GM20000 (cell line): ENCODE measurements around the gene LPCAT3.
A peak's percentile ranks its signal among the peaks of the same experiment; 100 is the strongest.

Experiments used
- DNase-seq: peaks from one replicate; pipeline ENCODE4 v3.0.0; 2012; ENCODE audit warnings: low spot score
- CTCF ChIP-seq: IDR thresholded peaks from 2 replicates; pipeline ENCODE4 v1.5.1; 2012; ENCODE audit warnings: mild to moderate bottlenecking, control low read depth; ENCODE audit errors: extremely low read depth, missing control alignments

LPCAT3 gene

GRCh38 chr12:6943722-6944380, 74.4 kb downstream of the LPCAT3 start, which contains the start of the genes C12orf57 and RNU7-1:
Gene C12orf57, plus strand, starts transcription at chr12:6944022. Its CDS starts 100 bp downstream, at chr12:6944122.
Gene RNU7-1, plus strand, starts transcription at chr12:6943816.
- DNase-seq: peak; percentile 73

GRCh38 chr12:6943389-6943721, 74.9 kb downstream of the LPCAT3 start:
- peak; percentile 91 for DNase-seq
- TF ChIP-seq CTCF: no peak

More at GRCh38 chr12:6943722-6944380, 74.4 kb downstream of the LPCAT3 start, which contains the start of the genes C12orf57 and RNU7-1:
- TF ChIP-seq CTCF: no peak

GRCh38 chr12:6942331-6942665, 76.0 kb downstream of the LPCAT3 start:
- no peak for DNase-seq
- no peak for TF ChIP-seq CTCF

GRCh38 chr12:6941782-6942181, 76.5 kb downstream of the LPCAT3 start:
- no peak for DNase-seq
- no peak for TF ChIP-seq CTCF

GRCh38 chr12:6941267-6941666, 77.0 kb downstream of the LPCAT3 start:
- DNase-seq: no peak
- no peak for TF ChIP-seq CTCF

- no peak for TF ChIP-seq CTCF
- DNase-seq: no peak
Measured at GRCh38 chr12:6939191-6939540, 79.1 kb downstream of the LPCAT3 start.

- DNase-seq: no peak
- no peak for TF ChIP-seq CTCF
Measured at GRCh38 chr12:6938353-6939190, 79.7 kb downstream of the LPCAT3 start.
